Left hindlimb (tissue), 1 donor: ENCODE measurements around the gene PHLDA3.
A peak's percentile ranks its signal among the peaks of the same experiment; 100 is the strongest.
"Not testable (repeated sequence)": the region's sequence is repeated elsewhere in the genome, so short reads cannot be mapped to it uniquely, and the experiment has no call there.

Source experiments
- DNase-seq: peaks from one replicate; pipeline ENCODE4 v3.0.0-alpha.2; 2018

Gene PHLDA3

GRCh38 chr1:201485184-201485774, 16.3 kb upstream of the PHLDA3 start:
- no peak for DNase-seq

GRCh38 chr1:201483373-201483949, 14.5 kb upstream of the PHLDA3 start:
- DNase-seq, result no peak

- DNase-seq, result no peak
Measured at GRCh38 chr1:201482755-201483154, 13.8 kb upstream of the PHLDA3 start.

DNA sequence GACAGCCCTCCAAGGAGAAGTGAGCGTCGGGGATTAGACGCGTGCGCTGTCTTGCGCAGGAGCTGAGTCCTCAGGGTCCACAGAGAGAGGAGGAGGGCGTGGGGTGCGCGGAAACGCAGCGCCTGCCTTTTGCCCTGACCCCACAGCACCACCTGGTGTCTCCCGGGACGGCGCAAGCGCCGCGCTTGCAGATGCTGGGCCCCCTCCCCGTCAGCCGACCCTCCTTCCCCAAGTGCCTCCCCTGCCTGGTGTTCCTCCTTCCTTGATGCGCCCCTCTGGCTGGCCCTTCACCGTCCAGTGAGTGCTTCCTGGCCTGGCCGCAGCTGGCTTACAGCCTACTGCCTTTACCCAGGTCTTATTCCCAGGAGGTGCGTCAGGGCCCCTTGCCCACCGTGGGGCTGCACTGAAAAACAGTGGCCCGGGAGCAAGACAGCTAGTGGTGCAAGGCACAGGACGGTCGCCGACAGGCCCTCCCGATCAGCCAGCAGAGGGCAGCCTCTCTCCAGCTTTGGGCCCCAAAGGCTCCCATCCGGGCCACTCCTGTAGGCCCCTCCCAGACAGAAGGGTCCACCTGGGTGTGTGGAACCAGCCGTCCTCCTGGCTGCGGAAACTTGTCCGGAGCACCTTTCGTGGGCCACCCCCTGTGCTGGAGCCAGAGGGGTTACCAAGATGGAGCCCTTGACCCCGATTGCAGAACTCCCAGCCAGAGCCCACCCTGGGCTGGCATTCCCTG, 12.9 kb upstream of the PHLDA3 start:
- peak; percentile 86 for DNase-seq

GRCh38 chr1:201481004-201481380, 12.0 kb upstream of the PHLDA3 start:
- no peak for DNase-seq

- peak; percentile 72 for DNase-seq
Measured at GRCh38 chr1:201480231-201481003, 11.4 kb upstream of the PHLDA3 start.

DNA sequence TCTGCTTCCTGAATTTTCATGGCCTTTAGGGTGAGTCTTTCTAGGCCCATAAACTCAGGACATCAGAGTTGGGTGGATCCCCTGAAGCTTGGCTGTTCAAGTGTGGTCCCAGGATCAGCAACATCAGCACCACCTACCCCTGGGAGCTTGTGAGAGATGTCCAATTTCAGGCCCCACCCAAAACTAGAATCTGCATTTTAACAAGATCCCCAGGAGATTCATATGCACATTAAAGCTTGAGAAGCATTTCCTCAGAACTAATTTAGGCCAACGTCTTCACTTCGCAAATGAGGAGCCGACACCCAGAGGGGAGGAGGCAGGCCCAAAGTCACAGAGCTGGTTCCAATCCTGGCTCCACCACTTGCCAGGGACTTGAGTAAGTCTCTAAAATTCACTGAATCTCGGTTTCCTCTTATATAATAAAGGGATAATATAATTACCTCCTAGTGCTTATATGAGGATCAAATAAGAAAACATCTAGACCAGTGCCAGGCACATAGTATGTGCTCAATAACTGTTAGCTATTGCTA, 10.3 kb upstream of the PHLDA3 start:
- no peak for DNase-seq

DNA sequence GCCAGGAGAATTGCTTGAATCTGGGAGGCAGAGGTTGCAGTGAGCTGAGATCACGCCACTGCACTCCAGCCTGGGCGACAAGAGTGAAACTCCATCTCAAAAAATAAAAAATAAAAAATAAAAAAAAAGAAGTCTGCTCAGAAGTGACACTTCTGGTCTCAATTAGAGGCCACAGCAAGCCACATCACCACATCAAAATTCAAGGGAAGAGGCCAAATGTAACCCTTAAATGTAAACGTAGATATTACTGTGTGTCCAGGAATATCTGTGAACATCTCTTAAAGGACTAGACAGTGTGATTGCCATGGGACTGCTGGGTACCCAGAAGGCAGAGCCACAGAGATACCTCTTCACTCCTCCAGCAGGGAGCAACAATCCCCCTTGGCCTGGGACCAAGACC, 9.7 kb upstream of the PHLDA3 start:
- DNase-seq, result not testable (repeated sequence)

DNA sequence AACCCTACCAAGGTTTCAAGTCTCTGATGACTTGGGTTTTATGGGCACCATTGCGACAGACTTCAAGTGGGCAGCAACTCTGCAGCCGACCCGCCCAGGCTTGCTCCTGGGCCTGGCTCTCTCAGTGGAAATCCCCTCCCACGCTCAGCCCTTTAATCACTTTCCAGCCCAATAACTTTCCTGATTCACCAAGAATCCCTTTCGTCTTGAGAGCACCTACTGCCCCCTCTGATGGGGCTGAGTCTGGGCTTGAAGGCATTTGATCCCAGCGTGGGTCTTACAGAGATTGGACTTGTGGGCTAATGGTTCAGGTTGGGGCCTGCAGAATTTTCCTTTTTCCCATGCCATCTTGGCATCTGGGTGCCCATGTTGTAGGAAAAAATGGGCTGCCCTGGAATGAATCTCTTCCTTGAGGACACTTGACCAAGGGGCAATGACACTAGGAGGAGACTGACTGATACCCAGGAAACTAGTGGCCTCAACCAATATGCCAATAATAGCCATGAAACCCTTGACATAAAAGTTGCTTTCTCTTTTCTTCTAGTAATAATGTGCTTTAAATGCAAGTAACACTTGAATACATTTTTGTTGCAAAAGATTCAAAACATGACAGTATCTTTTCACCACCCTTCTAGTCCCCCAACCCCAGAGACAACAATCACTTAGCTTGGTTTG, 7.8 kb upstream of the PHLDA3 start:
- DNase-seq, result no peak

DNA sequence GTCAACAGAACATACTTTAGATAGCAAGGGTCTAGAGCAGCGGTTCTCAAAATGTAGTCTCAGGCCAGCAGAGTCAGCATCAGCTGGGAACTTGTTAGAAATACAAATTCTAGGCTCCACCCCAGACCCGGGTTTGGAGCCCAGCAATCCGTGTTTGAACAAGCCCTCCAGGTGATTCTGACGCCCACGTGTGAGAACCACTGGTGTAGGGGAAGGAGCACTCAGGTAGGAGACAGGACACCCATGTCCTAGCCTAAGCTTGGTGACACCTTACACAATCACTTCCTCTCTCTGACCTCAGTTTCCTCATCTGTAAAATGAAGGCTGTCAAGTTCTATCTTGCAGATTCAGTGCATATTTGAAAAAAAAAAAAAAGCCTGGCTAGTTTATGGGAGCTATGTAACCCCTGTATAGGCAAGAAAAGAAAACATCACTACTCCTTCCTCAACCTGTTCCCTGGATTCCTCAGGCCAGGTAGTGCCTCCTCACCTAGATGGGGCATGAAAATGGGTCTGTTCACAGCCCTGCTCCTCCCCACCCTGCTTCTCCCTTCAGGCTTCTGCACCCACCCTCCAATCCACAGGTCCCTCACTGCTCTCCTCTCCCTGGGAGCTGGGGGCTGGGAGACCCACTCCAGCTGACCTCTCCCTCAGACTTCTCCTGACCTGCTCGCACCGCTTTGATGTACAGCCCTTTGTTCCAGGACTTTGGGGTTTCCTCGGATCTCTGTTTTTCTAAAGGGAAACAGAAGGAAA, 7.1 kb upstream of the PHLDA3 start:
- DNase-seq, result no peak

- DNase-seq, result no peak
Measured at GRCh38 chr1:201475130-201475529, 6.1 kb upstream of the PHLDA3 start.

GRCh38 chr1:201473296-201473695, 4.3 kb upstream of the PHLDA3 start:
- DNase-seq, result no peak

GRCh38 chr1:201472321-201472720, 3.3 kb upstream of the PHLDA3 start:
- not testable (repeated sequence) for DNase-seq

- no peak for DNase-seq
Measured at GRCh38 chr1:201471772-201472171, 2.8 kb upstream of the PHLDA3 start.

- DNase-seq, result no peak
Measured at GRCh38 chr1:201470581-201470980, 1.6 kb upstream of the PHLDA3 start.

GRCh38 chr1:201469645-201470074, 672 bp upstream of the PHLDA3 start:
- DNase-seq, result no peak

DNA sequence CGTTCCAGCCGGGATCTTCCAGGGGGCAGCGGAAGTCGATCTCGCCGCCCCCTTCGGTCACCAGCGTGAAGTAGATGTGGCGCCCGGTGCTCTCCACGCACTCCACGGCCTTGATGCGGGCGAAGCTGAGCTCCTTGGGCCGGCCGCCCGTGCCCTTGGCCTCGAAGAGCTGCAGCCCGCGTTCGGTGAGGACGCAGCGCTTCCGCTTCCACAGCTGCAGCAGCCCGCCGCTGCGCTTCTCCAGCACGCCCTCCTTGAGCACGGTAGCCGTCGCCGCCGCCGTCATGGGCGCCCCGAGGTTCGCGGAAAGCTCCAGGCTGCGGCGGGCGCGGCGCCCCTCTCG, 516 bp downstream of the PHLDA3 start:
- peak; percentile 58 for DNase-seq

DNA sequence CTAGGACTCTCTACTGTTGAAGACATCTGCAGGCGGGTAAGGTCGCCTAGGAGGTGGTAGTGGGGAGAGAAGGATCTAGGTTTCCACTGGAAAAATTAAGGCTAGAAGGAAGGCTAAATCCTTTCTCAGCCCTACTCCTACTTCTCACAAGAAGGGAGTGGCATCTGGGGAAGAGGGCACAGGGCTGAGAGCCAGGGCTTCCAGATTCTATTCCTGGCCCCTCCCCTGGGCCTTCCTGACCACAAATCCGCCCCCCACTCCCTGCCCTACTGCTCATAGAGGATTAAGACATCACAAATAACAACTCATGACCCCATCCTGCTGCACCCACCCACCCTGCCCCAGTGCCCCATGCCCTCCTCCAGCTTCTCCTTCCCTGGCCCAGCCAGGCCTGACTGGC, 2.5 kb downstream of the PHLDA3 start:
- no peak for DNase-seq

GRCh38 chr1:201465698-201466290, 3.2 kb downstream of the PHLDA3 start:
- no peak for DNase-seq

DNA sequence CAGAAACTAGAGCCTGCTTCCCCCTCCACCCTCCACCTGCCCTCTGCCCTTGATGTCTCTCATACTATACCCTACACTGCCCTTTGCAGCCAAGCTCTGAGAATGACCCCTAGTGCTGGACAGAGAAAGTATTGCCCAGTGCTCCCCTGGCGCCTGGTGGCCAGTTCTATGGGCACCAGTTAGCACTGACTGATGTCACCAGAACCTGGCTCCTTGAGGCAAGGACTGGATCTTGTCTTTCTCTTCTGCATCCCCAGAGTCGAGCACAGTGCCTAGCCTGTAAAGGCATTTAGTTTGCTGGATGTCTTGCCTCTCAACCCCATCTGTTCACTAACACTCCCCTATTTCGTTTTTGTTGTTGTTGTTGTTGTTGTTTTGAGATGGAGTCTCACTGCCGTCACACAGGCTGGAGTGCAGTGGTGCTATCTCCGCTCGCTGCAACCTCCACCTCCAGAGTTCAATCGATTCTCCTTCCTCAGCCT, 5.9 kb downstream of the PHLDA3 start:
- DNase-seq, result no peak

- peak; percentile 68 for DNase-seq
Measured at GRCh38 chr1:201461645-201462441, 7.1 kb downstream of the PHLDA3 start.
